Neural cell (in vitro differentiated cells): ENCODE measurements around the gene EFCAB7. TPM values are rescaled to one million over a fixed set of nuclear protein-coding genes. Genes with fewer than 3 reads are reported as not detected.

Source experiments
- H2AFZ ChIP-seq: fragments of 200-600, 300-800 bp; sonication (generic), shearing (Covaris generic); 2 replicates; pipeline ENCODE4 v1.6.0; 2014; ENCODE audit warnings: low read depth, mild to moderate bottlenecking, antibody characterized with exemption, low read length, moderate library complexity
- H3F3A ChIP-seq: fragments of 200-600 bp; shearing (Covaris generic); 2 replicates; pipeline ENCODE4 v1.6.1; 2016; ENCODE audit warnings: mild to moderate bottlenecking, moderate library complexity, mixed read lengths, antibody characterized with exemption, low read length; ENCODE audit not compliant: insufficient read depth, poor library complexity, severe bottlenecking
- H3K27ac ChIP-seq: fragments of 200-600, 300-800 bp; sonication (generic), shearing (Covaris generic); 2 replicates; pipeline ENCODE4 v1.5.1; 2014; ENCODE audit warnings: mild to moderate bottlenecking, low read length, moderate library complexity
- H3K27me3 ChIP-seq: fragments of 300-800, 200-600 bp; sonication (generic), shearing (Covaris generic); 2 replicates; pipeline ENCODE4 v1.6.0; 2014; ENCODE audit warnings: mild to moderate bottlenecking, low read depth, low read length, moderate library complexity; ENCODE audit not compliant: insufficient read depth
- H3K36me3 ChIP-seq: fragments of 300-800, 200-600 bp; sonication (generic), shearing (Covaris generic); 2 replicates; pipeline ENCODE4 v1.5.1; 2014; ENCODE audit warnings: mild to moderate bottlenecking, antibody characterized with exemption, low read length, moderate library complexity; ENCODE audit not compliant: insufficient read depth
- H3K4me2 ChIP-seq: fragments of 300-800, 200-600 bp; sonication (generic), shearing (Covaris generic); 2 replicates; pipeline ENCODE4 v1.6.0; 2014; ENCODE audit warnings: mild to moderate bottlenecking, low read length
- H3K4me3 ChIP-seq: fragments of 300-800, 200-600 bp; sonication (generic), shearing (Covaris generic); 2 replicates; pipeline ENCODE4 v1.5.1; 2014; ENCODE audit warnings: mild to moderate bottlenecking, low read length, moderate library complexity
- H3K79me2 ChIP-seq: fragments of 200-600 bp; shearing (Covaris generic); replicated peaks from 2 replicates; pipeline ENCODE4 v1.6.0; 2014; ENCODE audit warnings: mild to moderate bottlenecking, low read length, moderate library complexity; ENCODE audit not compliant: insufficient read depth
- H3K9ac ChIP-seq: fragments of 300-800, 200-600 bp; sonication (generic), shearing (Covaris generic); 2 replicates; pipeline ENCODE4 v1.6.1; 2016; ENCODE audit warnings: mild to moderate bottlenecking, low read length, mixed read lengths
- H3K9me2 ChIP-seq: fragments of 200-600 bp; shearing (Covaris generic); 2 replicates; pipeline ENCODE4 v1.6.1; 2016; ENCODE audit warnings: mild to moderate bottlenecking, low read length, mixed read lengths; ENCODE audit not compliant: insufficient read depth
- H3K9me3 ChIP-seq: fragments of 200-600, 300-800 bp; sonication (generic), shearing (Covaris generic); 2 replicates; pipeline ENCODE4 v1.6.1; 2016; ENCODE audit warnings: mild to moderate bottlenecking, mixed run types, low read length, moderate library complexity, mixed read lengths
- H4K20me1 ChIP-seq: fragments of 200-600 bp; shearing (Covaris generic); 2 replicates; pipeline ENCODE4 v1.6.1; 2016; ENCODE audit warnings: mild to moderate bottlenecking, mixed run types; ENCODE audit not compliant: insufficient read depth
- EP300 ChIP-seq: fragments of 450-650 bp; conservative IDR thresholded peaks from 2 replicates; pipeline ENCODE4 v1.6.1; 2014; ENCODE audit warnings: antibody characterized with exemption, mild to moderate bottlenecking, moderate library complexity; ENCODE audit not compliant: poor library complexity, severe bottlenecking
- EZH2 ChIP-seq: fragments of 200-600, 300-800 bp; shearing (Covaris generic), sonication (generic); IDR thresholded peaks from 2 replicates; pipeline ENCODE4 v1.6.1; 2014; ENCODE audit warnings: antibody characterized with exemption, low read length, borderline replicate concordance, mild to moderate bottlenecking; ENCODE audit not compliant: insufficient read depth, poor library complexity, severe bottlenecking
- MXI1 ChIP-seq: fragments of 450-650 bp; conservative IDR thresholded peaks from 2 replicates; pipeline ENCODE4 v1.6.1; 2014; ENCODE audit warnings: antibody characterized with exemption, mild to moderate bottlenecking; ENCODE audit not compliant: poor library complexity, severe bottlenecking
- POLR2AphosphoS5 ChIP-seq: IDR thresholded peaks from 2 replicates; pipeline ENCODE4 v1.6.1; 2012
- RAD21 ChIP-seq: fragments of 450-650 bp; conservative IDR thresholded peaks from 2 replicates; pipeline ENCODE4 v1.6.1; 2014; ENCODE audit warnings: antibody characterized with exemption, mild to moderate bottlenecking, moderate library complexity
- REST ChIP-seq: IDR thresholded peaks from 2 replicates; pipeline ENCODE4 v1.6.1; 2012; ENCODE audit warnings: borderline replicate concordance
- TAF1 ChIP-seq: IDR thresholded peaks from 2 replicates; pipeline ENCODE4 v1.6.1; 2012; ENCODE audit warnings: low read depth
- polyA plus RNA-seq: library from polyadenylated mRNA; depleted of rRNA; stranded (reverse); fragments of >200 nt; gene quantifications from 2 replicates; pipeline ENCODE4 v1.2.3, GENCODE V29; 2014
- TF ChIP-seq, protein P1 (sequence below): fragments of 450-650 bp; IDR thresholded peaks from 2 replicates; pipeline ENCODE4 v1.5.1; 2014; ENCODE audit warnings: antibody characterized with exemption, mild to moderate bottlenecking, moderate library complexity; ENCODE audit not compliant: poor library complexity, severe bottlenecking

The EFCAB7 gene
- polyA plus RNA-seq, 1 donor from 2014 or later = 72.9 TPM

GRCh38 chr1:63487336-63488065 lies 35.8 kb upstream of the EFCAB7 start:
- H3K9ac ChIP-seq = no peak overlapping the region
- H3K36me3 ChIP-seq = no peaks in the 10 kb centered on the region
- H3K79me2 ChIP-seq = no peaks in the 10 kb centered on the region
- peaks cover 4% of the 10 kb centered on the region for H3K9me2 ChIP-seq
- no peak overlapping the region for H3K4me3 ChIP-seq
- no peaks in the 10 kb centered on the region for H4K20me1 ChIP-seq
- H3K9me3 ChIP-seq = no peaks in the 10 kb centered on the region
- no peaks in the 10 kb centered on the region for H3F3A ChIP-seq
- no peaks in the 10 kb centered on the region for H3K27me3 ChIP-seq
- H3K27ac ChIP-seq = no peak overlapping the region
- no peak for TF ChIP-seq TAF1
- peak; percentile 40 for TF ChIP-seq POLR2AphosphoS5
- H2AFZ ChIP-seq = no peak overlapping the region
- H3K4me2 ChIP-seq = no peak overlapping the region

DNA sequence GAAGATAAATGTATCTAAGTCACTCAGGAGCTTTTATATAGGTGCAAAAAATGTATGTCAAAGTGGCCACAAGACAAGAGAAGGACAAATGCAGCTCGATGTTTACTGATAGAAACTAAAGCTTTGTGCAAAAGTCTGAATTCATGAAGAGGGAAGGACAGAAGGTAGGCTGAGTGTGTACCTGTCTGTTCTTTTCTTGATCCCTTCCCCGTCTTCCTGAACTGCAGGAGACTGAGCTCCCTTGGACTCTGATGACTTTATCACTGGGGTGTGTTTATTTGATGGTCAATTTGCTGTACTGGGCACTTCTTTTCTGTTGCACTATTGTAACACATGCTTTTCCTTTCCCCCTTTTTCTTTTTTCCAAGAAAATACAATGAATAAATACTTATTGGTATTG lies 25.7 kb upstream of the EFCAB7 start:
- Histone ChIP-seq H4K20me1 (no peaks in the 10 kb centered on the region), H3K4me3 (no peak overlapping the region), H3K9me2 (no peaks in the 10 kb centered on the region), H3K4me2 (no peak overlapping the region), H3K79me2 (no peaks in the 10 kb centered on the region), H3K27ac (no peak overlapping the region), H3F3A (no peaks in the 10 kb centered on the region), H3K9me3 (no peaks in the 10 kb centered on the region), H3K9ac (no peak overlapping the region), H2AFZ (no peak overlapping the region), H3K27me3 (no peaks in the 10 kb centered on the region), H3K36me3 (no peaks in the 10 kb centered on the region)
- TF ChIP-seq EP300 (no peak), REST (no peak)

- Histone ChIP-seq H3K4me2 (no peak overlapping the region), H4K20me1 (no peaks in the 10 kb centered on the region), H3K9me2 (no peaks in the 10 kb centered on the region), H3K9me3 (no peaks in the 10 kb centered on the region), H3K27ac (no peak overlapping the region), H3K4me3 (no peak overlapping the region), H3K27me3 (no peaks in the 10 kb centered on the region), H2AFZ (no peak overlapping the region), H3K36me3 (no peaks in the 10 kb centered on the region), H3K79me2 (no peaks in the 10 kb centered on the region), H3K9ac (no peak overlapping the region), H3F3A (no peaks in the 10 kb centered on the region)
- TF ChIP-seq MXI1 = no peak
- TF ChIP-seq, protein P1, sequence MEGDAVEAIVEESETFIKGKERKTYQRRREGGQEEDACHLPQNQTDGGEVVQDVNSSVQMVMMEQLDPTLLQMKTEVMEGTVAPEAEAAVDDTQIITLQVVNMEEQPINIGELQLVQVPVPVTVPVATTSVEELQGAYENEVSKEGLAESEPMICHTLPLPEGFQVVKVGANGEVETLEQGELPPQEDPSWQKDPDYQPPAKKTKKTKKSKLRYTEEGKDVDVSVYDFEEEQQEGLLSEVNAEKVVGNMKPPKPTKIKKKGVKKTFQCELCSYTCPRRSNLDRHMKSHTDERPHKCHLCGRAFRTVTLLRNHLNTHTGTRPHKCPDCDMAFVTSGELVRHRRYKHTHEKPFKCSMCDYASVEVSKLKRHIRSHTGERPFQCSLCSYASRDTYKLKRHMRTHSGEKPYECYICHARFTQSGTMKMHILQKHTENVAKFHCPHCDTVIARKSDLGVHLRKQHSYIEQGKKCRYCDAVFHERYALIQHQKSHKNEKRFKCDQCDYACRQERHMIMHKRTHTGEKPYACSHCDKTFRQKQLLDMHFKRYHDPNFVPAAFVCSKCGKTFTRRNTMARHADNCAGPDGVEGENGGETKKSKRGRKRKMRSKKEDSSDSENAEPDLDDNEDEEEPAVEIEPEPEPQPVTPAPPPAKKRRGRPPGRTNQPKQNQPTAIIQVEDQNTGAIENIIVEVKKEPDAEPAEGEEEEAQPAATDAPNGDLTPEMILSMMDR = no peak
- no peak for TF ChIP-seq TAF1
- TF ChIP-seq POLR2AphosphoS5 = no peak
- no peak for TF ChIP-seq EZH2
- TF ChIP-seq RAD21 = no peak
Observed at GRCh38 chr1:63498106-63498505, 25.2 kb upstream of the EFCAB7 start.
